CD4-positive, alpha-beta T cell treated with Interleukin-17A for 1 hour (primary cell): ENCODE results near the gene MSRB1.
"Not testable (repeated sequence)": the region's sequence is repeated elsewhere in the genome, so short reads cannot be mapped to it uniquely, and the experiment has no call there.

ENCODE experiments used
- DNase-seq: peaks from one replicate; pipeline ENCODE4 v3.0.0-alpha.2; 2020

The MSRB1 gene

DNA sequence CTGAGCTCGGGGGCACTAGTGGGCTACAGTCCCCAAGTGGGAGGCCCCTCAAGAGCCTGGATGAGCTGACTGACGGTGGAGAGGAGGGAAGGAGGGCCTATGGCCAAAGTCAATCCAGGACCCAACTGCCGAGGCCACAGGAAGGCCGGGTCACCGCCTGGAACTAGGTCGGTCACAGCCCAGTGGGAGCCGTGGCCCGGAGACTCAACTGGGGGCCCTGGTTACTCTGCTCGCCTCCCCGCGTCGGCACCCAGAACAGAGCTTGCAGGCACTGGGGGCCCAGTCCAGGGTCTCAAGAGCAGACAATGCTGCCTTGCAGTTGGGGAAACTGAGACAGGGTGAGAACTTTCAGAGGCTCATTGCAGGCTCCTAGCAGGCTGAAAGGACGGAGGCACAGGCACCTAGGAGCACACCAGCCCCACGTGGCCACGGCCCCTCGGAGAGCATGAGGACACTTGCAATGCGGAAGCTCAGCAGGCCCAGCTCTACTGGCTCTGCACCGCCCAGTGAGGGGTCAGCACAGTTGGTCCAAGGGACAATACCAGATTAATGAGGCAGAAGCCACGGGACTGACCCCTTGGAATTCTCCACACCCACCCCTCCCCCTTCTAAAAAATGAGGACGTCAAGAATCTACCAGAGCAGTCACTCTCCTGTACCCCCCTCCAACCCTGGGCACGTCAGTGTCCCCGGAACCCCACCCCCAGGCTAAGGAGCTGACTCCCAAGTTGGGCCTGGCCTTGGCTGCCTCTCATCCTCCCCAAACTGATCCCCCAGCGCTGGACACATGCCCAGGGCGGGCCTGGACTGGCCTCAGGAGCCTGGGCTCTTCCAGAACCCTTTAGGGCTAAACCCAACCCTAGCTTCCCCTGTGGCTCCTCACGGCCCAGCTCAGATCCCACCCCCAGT is 27.0 kb downstream of the MSRB1 start:
- no peak for DNase-seq

DNA sequence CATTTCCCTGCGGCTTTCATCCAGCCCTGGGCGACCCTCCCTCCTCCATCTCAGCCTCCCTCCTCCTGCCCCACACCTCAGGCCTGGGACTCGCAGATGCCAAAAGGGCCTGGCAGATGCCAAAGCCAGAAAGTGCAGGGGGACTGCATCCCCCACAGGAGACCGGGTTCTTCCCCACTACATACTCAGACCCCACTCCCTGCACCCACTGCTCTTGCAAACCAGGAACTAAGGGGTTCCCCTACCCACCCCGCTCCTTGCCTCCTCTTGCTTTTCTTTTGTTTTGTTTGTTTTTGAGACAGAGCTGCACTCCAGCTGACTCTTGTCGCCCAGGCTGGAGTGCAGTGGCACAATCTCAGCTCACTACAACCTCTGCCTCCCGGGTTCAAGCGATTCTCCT is 28.0 kb downstream of the MSRB1 start:
- no peak for DNase-seq

DNA sequence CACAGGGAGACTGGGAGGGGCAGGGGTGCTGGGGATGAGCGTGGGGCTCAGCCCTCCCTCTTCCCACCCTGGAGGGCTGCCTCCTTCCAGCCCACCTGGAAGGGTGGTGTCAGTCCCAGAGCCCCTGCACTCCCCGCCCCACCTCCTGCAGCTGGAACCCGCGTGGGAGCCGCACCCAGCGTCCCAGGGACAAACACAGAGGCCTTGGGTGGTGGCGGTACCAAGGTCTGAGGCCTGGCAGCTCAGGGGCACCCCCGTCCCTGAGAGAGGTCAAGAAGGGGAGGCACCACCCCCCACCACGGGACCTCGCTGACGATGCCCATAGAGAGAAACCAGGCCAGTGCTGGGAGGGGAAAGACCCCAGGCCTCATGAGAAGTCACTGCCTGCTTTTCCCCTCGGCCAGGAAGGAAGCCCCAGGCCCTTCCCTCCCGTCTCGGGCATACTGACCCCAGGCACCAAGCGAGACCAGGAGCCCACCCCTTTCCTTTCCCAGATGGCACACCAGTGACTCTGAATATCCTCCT is 28.9 kb downstream of the MSRB1 start:
- DNase-seq, result no peak

DNA sequence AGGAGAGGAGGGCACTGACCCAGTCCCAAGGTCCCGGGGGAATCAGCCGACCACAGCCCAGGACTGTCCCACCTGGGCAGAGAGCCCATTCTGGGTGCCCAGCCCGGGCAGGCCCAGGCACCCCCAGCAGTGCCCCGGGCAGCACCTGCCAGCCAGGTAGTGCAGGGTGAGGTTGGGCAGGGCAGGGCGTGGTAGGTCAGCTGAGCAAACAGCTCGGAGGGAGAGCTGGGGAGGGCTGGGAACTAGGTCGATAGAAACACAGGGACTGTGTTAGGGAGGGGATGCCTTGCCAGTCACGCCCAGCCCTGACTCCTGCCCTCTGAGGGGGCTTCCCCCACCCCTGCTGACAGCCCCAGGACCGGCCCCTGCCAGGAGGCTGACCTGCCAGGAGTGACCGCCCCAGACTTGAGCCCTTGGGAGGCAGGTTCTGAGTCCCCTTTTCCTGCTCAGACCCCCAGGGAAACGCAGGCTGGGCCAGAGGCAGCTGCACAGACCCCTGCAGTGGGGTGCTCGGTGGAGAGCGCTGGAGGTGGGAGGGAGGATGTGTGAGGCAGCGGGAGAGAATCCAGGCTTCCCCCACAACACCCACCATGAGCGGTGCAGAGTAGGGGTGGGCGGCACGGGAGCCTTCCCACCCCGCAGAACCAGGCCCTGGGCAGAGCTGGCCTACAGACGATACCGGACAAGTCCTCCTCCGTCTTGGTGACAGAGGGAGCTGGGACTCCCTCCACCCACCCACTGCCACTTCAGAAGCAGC is 29.5 kb downstream of the MSRB1 start:
- DNase-seq, result no peak

DNA sequence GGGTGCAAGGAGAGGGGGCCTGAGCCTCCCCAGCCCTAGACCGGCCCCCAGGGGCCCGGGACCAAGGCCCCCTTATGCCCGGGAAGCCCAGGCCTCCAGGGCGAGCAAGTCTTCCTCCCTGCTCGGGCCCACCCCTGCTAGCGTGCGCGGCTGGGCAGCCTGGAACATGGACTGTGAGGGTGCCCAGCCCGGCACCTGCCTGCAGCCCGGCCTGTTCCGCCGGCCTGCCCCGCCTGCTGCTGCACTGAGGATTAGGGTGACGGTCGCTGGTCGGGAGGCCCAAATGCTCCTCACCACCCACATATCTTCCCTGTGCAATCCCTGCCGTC is 30.8 kb downstream of the MSRB1 start:
- no peak for DNase-seq

DNA sequence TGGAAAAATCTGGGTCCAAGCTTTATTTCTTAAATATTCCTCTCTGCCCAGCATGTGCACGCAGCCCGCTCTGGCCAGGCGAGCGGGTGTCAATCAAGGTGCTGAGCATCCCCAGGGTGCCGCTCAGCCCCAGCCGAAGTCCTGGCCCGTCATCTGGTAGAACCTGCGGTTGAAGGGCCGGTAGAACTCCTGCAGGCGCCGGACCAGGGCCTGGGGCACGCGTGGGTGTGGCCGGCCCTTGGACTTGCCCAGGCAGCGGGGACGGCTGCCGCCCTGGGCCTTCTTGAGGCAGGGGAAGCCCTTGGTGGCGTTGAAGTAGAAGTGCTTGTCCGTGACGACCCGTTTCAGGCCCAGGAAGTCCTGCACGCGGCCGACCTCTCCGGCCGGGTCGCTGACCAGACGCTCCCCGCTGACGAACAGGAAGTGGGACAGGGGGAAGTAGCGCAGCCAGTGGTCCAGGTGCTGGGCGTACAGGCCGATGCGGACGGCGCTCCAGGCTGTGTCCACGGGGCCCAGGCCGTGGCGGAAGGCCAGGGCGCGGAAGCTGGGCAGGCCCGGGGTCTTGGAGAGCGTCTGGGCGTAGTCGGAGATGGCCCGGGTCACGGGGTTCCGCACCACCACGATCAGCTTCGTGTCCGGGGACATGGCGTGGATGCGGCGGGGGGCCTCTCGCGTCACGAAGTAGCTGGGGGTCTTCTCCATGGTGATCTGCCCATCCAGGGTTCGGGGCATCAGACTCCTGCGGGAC is 31.4 kb downstream of the MSRB1 start:
- no peak for DNase-seq

DNA sequence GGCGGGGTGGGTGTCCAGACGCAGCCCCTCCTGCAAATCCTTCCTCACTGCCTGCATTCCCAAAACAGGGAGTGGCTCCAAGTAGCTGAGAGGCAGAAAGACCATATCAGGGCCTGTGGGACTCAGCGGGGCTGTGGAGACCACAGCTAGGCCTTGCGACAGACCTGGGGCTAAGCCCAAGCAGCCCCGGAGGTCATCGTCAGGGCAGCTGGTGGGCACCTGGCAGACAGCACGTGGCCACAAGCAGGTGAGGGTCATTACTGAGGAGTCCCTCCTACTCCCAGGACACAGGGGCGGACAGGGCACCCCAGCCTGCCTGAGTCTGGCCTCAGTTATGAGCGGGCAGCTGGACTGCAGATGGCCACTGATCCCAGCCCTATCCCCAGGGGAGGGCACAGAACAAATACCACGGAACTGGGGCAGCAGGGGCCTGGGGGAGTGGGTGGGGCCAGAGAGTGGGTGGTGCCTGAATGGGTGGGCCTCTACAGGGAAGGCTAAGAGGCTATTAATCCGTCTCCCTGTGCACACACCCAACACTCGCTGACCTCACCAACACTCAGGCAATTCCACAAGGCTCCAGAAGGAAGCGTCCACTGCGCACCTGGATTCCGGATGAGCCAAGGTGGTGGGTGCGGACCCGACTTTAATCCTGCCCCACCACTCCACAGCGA is 33.3 kb downstream of the MSRB1 start:
- DNase-seq, result no peak

DNA sequence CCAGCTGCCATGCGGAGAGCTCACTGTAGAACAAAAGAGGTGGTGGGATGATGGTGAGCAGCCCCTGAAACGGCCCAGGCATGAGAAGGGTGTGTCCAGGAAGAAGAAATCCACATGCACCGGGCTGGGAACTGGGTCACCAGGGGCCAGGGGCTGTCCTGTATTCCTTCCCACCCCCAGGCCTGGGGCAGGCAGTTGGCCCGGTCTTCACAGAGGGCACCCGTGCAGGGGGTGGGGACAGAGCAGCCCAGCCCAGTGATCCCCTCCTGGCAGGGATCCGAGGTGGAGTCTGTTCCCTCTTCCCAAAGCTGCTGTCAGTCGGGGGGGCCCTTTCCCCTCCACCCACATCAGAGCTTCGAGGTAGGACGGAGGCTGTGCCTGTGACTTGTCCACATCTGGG is 34.0 kb downstream of the MSRB1 start:
- DNase-seq, result no peak

DNA sequence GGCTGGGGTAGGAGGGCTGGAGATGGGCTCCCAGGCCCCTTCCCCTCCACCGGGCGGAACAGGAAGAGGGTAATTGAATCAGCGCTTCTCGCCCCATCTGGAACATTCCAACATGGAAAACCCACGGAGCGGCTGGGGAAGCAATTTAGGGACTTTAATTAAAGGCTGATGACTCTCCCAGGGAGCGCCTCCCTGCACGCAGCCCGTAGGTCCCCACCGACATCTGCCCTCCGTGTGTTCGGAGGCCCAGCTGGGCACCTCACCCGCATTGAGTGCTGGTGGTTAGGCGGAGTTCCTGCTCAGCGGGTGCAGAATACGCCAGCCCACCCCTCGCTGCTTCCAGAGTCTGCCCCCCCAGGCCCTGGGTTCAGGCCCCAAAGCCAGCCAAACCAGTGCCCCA is 34.8 kb downstream of the MSRB1 start:
- no peak for DNase-seq

DNA sequence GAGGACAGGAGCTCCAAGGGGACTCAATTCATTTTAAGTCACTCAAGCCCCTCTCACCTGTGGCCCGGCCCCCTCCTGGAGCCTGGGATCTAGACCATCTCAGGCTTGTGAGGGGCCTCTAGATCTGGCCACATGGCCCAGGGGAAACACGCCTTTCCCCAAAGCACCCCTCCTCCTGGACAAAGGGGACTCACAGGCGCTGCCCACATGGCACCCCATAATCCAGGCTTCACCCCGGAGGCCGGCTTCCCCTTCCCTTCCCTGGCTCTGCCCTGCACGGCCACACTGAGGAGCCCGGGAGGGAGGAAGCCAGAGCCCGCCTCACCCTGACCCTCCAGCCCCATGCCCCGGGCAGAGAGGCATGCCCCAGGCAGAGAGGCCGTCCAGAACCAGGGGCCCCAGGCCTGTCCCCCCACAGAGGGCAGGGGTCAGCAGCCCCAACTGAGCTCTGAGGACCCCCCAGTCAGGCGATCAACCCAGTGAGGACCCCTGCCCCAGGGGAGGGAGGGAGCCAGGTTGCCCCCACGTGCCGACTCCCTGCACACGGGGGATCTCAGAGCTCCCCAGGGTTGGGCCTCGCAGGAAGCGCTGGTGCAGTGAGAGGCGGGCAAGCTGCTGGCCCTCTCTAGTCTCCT is 35.7 kb downstream of the MSRB1 start:
- no peak for DNase-seq

DNA sequence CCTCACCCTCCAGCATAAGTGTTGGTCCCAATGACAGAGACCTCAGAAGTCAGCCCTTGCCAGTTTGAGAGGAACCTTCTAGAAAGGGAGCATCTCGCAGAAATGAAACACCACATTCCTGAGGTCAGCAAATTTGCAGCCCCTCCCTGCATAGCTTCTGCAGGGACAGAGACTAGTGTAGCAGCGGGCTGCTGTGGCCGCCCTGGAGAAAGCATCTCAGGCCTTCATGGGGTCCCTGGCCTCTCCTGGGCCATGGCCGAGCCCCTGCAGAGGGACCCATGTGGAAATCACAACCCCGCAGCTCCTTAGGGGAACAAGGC is 36.2 kb downstream of the MSRB1 start:
- no peak for DNase-seq

DNA sequence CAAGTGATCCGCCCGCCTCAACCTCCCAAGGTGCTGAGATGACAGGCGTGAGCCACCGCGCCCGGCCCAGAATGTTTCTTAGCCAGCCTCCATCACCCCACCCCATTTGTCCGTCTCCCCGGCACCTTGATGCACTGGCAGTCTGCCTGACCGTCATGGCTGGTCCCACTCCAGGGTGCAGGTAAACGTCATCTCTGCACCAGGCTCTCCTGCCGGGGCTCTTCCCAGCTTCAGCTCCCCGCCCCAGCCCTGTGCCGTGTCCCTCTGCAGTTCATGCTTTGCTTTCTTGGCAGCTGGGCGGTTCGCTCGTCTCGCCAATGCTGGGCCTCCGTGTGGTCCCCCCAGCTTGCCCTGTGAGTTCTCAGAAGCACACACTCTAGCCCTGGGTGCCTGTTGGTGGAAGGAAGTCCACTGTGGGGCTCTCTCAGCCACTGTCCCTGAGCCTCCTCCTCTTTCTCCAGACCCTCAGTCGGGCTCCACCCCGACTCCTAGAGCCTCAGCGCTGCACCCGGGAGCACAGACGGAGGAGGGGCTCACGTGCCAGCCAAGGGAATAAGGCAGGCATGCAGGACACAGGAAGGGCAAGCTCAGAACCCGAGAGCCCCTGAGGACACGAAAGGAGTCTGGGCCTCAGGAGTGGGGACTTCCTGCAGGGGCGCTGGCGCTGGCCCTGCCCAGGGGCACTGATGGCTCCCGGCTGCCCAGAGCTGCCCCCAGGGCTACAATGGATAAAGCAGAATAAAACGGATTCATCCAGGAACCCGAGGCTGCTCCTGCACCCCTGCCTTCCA is 36.7 kb downstream of the MSRB1 start:
- DNase-seq, result no peak

DNA sequence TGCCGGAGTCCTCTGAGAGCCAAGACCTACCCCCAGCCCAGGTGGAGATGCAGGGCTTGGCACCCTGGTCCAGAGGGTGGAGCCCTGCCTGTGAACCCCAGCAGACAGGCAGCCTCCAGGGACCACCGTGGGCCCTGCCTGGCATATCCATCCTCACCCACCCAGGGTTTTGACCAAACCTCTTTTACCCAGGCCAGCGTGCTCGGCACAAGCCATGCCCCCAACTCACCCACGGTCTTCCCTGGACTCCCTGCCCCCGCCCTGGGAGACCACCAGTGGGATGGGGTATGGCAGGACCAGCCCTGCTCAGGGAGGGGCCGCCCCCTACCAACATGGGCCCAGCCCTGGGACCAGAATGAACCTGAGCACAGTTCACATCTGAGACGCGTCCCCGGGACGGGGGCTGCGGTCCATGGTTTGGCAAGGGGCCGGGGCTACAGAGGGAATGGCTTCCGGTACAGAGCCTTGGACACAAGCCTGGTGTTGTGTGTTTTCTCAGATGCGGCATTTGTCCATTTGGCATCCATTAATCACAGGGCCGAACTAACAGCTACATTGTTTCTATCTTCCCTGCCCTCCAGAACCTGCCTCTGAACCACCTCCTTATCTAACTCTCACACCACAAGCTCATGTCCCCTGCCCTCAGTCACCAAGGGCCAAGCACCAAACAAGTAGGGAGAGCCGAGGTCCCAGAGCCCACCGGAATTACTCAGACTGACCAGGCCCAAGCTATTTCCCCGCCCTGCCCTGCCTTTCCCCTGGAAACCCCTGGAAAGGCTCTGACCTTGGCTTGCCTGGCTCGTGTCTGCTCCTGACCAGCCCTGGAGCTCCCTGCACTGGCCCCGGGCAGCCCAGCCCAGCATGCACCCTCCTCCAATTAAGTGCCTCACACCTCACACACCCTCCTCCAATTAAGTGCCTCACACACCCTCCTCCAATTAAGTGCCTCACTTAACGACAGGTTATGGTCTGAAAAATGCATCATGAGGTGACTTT is 38.9 kb downstream of the MSRB1 start:
- no peak for DNase-seq

DNA sequence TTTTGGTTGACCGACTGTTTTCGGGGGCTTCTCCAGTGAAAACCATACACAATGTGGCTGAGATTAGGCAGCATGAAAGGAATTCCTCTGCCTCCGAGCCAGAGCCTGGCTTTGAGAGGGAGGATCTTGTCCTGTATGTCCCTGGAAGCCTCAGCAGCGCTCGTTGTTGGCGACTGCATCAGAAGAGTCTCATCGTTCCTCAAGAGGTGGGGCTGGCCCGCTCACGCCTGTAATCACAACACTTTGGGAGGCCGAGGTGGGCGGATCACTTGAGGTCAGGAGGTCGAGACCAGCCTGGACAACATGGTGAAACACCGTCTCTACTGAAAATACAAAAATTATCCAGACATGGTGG is 39.8 kb downstream of the MSRB1 start:
- DNase-seq, result no peak

DNA sequence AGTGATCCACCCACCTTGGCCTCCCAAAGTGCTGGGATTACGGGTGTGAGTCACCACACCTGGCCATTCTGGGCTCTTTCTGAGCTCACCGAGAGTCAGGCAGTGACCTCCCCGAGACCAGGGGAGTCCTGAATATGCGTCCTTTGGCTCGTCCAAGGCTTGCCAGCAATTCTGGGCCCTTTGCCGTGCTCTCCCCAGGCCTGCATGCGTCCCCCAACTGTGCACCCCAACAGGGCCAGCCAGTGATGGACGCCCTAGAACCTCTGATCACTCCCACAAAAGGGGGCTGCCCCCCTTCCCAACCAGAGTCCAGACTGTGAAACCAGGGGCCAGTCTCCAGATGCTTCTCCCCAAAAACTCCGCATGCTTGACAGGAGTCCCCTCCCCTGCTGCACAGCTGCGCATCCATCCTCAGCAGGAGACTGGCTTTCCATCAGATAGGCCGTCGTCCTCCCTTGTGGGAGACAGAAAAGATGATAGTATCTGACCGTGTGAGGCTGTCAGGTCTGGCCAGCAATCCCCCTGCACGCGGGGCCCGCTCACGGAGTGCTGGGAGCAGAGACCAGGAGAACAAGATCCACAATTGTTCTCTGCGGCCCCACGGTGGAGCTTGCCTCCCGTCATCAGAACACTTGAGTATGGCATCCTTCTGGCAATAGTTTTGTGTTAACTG is 40.3 kb downstream of the MSRB1 start:
- no peak for DNase-seq

DNA sequence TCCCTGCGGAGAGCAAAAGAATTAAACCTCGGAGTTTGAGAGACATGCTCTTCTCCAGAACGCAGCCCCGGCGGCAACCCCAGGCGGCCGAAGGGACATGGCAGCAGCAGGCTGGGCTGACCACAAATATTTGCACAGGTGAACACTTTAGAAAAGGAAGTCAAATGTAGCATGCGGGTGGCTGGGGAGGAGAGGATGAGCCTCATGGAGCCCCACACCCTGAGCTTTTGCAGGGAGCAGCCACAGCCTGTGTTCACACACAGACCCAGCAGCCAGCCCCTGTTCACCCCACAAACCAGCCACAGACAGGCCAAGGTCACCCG is 42.6 kb downstream of the MSRB1 start:
- no peak for DNase-seq

DNA sequence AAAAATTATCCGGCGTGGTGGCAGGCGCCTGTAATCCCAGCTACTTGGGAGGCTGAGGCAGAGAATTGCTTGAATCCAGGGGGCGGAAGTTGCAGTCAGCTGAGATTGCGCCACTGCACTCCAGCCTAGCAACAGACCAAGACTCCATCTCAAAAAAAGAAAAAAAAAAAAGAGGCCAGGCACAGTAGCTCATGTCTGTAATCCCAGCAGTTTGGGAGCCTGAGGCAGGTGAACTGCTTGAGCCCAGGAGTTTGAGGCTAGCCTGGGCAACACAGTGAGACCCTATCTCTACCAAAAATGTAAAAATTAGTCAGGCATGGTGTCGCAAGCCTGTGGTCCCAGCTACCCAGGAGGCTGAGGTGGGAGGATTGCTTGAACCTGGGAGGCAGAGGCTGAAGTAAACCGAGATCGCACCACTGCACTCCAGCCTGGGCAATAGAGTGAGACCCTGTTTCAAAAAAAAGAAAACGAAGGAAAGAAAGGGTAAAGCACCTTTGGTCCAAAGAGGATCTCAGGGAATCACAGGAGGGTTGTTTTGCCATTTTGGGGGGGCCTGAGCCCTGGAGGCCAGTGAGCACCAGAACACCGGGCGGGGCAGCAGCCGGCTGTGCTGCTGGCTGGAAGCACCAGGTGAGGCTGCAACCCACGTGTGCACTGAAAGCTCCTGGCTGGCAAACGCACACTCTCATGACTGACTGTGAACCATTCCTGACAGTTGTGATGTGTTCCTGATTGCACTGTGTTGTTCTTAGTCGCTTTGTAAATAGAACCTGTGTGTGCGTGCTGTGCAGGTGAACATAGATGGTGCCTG is 43.2 kb downstream of the MSRB1 start:
- no peak for DNase-seq

DNA sequence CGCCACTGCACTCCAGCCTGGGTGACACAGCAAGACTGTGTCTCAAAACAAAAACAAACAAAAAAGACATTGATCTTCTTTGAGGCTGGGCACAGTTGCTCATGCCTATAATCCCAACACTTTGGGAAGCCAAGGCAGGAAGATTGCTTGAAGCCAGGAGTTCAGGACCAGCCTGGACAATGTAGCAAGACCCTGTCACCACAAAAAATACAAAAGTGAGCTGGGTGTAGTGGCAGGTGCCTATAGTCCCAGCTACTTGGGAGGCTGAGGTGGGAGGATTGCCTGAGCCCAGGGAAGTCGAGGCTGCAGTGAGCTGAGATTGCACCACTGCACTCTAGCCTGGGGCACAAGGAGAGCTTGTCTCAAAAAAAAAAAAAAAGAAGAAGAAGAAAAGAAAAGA is 45.3 kb downstream of the MSRB1 start:
- DNase-seq, result not testable (repeated sequence)
